GM10847 (cell line): ENCODE data around the gene HRH3.

Experiments used
- POLR2A ChIP-seq: IDR thresholded peaks from 2 replicates; pipeline ENCODE4 v1.6.1; 2011; ENCODE audit not compliant: insufficient read length; ENCODE audit errors: extremely low read depth

The HRH3 gene

GRCh38 chr20:62219992-62220665 is at the start of gene HRH3:
HRH3 (minus strand) TSS chr20:62220278; CDS start chr20:62219970, 308 bp downstream.
- TF ChIP-seq POLR2A = no peak

- no peak for TF ChIP-seq POLR2A
Observed at GRCh38 chr20:62269871-62270270, 49.8 kb upstream of the HRH3 start.

- no peak for TF ChIP-seq POLR2A
Observed at GRCh38 chr20:62269378-62269777, 49.3 kb upstream of the HRH3 start.

- no peak for TF ChIP-seq POLR2A
Observed at GRCh38 chr20:62268228-62268900, 48.3 kb upstream of the HRH3 start.

- TF ChIP-seq POLR2A = no peak
Observed at GRCh38 chr20:62267543-62267942, 47.5 kb upstream of the HRH3 start.

- TF ChIP-seq POLR2A = no peak
Observed at GRCh38 chr20:62266851-62267250, 46.8 kb upstream of the HRH3 start.

- TF ChIP-seq POLR2A = no peak
Observed at GRCh38 chr20:62266340-62266739, 46.3 kb upstream of the HRH3 start.

- TF ChIP-seq POLR2A = no peak
Observed at GRCh38 chr20:62265365-62265764, 45.3 kb upstream of the HRH3 start.

GRCh38 chr20:62263396-62263795 is 43.3 kb upstream of the HRH3 start:
- TF ChIP-seq POLR2A = no peak

GRCh38 chr20:62262064-62262463 is 42.0 kb upstream of the HRH3 start:
- TF ChIP-seq POLR2A = no peak

- TF ChIP-seq POLR2A = no peak
Observed at GRCh38 chr20:62259294-62259565, 39.2 kb upstream of the HRH3 start.

- no peak for TF ChIP-seq POLR2A
Observed at GRCh38 chr20:62258499-62259293, 38.6 kb upstream of the HRH3 start.

- TF ChIP-seq POLR2A = no peak
Observed at GRCh38 chr20:62255976-62256375, 35.9 kb upstream of the HRH3 start.

- TF ChIP-seq POLR2A = no peak
Observed at GRCh38 chr20:62254021-62254724, 34.1 kb upstream of the HRH3 start.

- no peak for TF ChIP-seq POLR2A
Observed at GRCh38 chr20:62253398-62253797, 33.3 kb upstream of the HRH3 start.

- no peak for TF ChIP-seq POLR2A
Observed at GRCh38 chr20:62252342-62252966, 32.4 kb upstream of the HRH3 start.
